Esophagus muscularis mucosa (tissue), 3 donors: ENCODE measurements around the gene LRRIQ1.

Experiments used
- POLR2A ChIP-seq: fragments of 450-650 bp; IDR thresholded peaks from one replicate; pipeline ENCODE4 v1.6.1; 2017; ENCODE audit warnings: antibody characterized with exemption, moderate library complexity, mild to moderate bottlenecking, low read depth
- POLR2AphosphoS5 ChIP-seq, 2 donors: sonication (generic); formaldehyde crosslinking; IDR thresholded peaks; one replicate each; pipeline ENCODE4 v1.6.1; 2017; ENCODE audit warnings: antibody characterized with exemption in 2 of 2
- TF ChIP-seq, protein P1 (sequence below), 3 experiments: fragments of 200-600 bp in 2 of 3; fragments of 450-650 bp in 1 of 3; sonication (generic) in 2 of 3; IDR thresholded peaks; one replicate each; pipeline ENCODE4 v1.5.1; 2017 to 2019; ENCODE audit warnings: antibody characterized with exemption in 3 of 3, mild to moderate bottlenecking in 2 of 3, moderate library complexity in 1 of 3

- TF ChIP-seq, protein P1, sequence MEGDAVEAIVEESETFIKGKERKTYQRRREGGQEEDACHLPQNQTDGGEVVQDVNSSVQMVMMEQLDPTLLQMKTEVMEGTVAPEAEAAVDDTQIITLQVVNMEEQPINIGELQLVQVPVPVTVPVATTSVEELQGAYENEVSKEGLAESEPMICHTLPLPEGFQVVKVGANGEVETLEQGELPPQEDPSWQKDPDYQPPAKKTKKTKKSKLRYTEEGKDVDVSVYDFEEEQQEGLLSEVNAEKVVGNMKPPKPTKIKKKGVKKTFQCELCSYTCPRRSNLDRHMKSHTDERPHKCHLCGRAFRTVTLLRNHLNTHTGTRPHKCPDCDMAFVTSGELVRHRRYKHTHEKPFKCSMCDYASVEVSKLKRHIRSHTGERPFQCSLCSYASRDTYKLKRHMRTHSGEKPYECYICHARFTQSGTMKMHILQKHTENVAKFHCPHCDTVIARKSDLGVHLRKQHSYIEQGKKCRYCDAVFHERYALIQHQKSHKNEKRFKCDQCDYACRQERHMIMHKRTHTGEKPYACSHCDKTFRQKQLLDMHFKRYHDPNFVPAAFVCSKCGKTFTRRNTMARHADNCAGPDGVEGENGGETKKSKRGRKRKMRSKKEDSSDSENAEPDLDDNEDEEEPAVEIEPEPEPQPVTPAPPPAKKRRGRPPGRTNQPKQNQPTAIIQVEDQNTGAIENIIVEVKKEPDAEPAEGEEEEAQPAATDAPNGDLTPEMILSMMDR (IDR thresholded peaks at IDR 0.05), result no peak
- TF ChIP-seq POLR2AphosphoS5 (IDR thresholded peaks at IDR 0.05) (no peak), POLR2A (no peak)
Observed at GRCh38 chr12:85072826-85073225, 36.7 kb downstream of the LRRIQ1 start.
